Tibial nerve (tissue), 3 donors: ENCODE data around the gene MYL6.

ENCODE experiments used
- POLR2A ChIP-seq, 2 donors: fragments of 450-650 bp; IDR thresholded peaks; one replicate each; pipeline ENCODE4 v1.6.1; 2017; ENCODE audit warnings: antibody characterized with exemption in 2 of 2, mild to moderate bottlenecking in 2 of 2, moderate library complexity in 2 of 2
- TF ChIP-seq, protein P1 (sequence below), 5 experiments: fragments of 200-600 bp in 3 of 5; fragments of 450-650 bp in 2 of 5; sonication (generic) in 3 of 5; IDR thresholded peaks; one replicate each; pipeline ENCODE4 v1.5.1; 2016 to 2019; ENCODE audit warnings: antibody characterized with exemption in 5 of 5, mild to moderate bottlenecking in 3 of 5, moderate library complexity in 2 of 5

DNA sequence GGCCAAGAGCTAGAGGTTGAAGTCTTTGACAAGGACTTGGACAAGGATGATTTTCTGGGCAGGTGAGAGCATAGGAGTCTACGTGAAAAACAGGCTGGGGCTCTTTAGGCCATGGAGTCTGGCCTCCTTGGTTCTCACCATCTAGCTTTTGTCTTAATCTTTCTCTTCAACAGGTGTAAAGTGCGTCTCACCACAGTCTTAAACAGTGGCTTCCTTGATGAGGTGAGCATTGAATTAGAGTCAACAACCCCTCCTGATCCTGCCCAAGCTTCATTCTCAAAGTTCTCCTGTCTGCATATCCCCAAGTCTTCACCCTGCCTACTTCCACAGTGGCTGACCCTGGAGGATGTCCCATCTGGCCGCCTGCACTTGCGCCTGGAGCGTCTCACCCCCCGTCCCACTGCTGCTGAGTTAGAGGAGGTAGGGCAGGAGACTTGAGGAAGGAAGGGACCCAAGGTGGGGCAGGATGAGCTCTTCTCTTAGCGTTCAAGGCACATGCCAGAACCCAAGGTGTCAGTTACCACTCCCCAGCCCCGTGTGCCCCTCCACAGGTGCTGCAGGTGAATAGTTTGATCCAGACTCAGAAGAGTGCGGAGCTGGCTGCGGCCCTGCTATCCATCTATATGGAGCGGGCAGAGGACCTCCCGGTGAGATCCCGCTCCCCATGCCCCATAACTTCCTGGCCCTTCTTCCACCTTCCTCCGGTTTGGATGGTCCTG is 20.1 kb upstream of the MYL6 start:
- TF ChIP-seq, protein P1, sequence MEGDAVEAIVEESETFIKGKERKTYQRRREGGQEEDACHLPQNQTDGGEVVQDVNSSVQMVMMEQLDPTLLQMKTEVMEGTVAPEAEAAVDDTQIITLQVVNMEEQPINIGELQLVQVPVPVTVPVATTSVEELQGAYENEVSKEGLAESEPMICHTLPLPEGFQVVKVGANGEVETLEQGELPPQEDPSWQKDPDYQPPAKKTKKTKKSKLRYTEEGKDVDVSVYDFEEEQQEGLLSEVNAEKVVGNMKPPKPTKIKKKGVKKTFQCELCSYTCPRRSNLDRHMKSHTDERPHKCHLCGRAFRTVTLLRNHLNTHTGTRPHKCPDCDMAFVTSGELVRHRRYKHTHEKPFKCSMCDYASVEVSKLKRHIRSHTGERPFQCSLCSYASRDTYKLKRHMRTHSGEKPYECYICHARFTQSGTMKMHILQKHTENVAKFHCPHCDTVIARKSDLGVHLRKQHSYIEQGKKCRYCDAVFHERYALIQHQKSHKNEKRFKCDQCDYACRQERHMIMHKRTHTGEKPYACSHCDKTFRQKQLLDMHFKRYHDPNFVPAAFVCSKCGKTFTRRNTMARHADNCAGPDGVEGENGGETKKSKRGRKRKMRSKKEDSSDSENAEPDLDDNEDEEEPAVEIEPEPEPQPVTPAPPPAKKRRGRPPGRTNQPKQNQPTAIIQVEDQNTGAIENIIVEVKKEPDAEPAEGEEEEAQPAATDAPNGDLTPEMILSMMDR (IDR thresholded peaks at IDR 0.05): no peak
- no peak for TF ChIP-seq POLR2A (IDR thresholded peaks at IDR 0.05)
